OCI-LY1 (cell line): ENCODE data around the gene SLC22A15.

Source experiments
- H2AFZ ChIP-seq: fragments of 200-600 bp; sonication (generic), shearing (Covaris generic); 2 replicates; pipeline ENCODE4 v1.6.0; 2014; ENCODE audit warnings: antibody characterized with exemption, mild to moderate bottlenecking, low read length
- H3F3A ChIP-seq: fragments of 200-600 bp; sonication (generic), shearing (Covaris generic); 2 replicates; pipeline ENCODE4 v1.6.0; 2014; ENCODE audit warnings: mild to moderate bottlenecking, antibody characterized with exemption, low read length, moderate library complexity; ENCODE audit not compliant: insufficient read depth
- H3K27ac ChIP-seq: fragments of 200-600 bp; sonication (generic); 2 replicates; pipeline ENCODE4 v1.5.1; 2014; ENCODE audit warnings: low read length, mixed run types, mild to moderate bottlenecking, low read depth; ENCODE audit not compliant: poor library complexity, severe bottlenecking
- H3K27me3 ChIP-seq: fragments of 200-600 bp; sonication (generic); 2 replicates; pipeline ENCODE4 v1.6.0; 2014; ENCODE audit warnings: antibody characterized with exemption, mild to moderate bottlenecking, low read length, moderate library complexity; ENCODE audit not compliant: insufficient read depth
- H3K36me3 ChIP-seq: fragments of 200-600 bp; sonication (generic); 2 replicates; pipeline ENCODE4 v1.6.1; 2014; ENCODE audit warnings: mild to moderate bottlenecking, antibody characterized with exemption, low read length, moderate library complexity, mixed read lengths; ENCODE audit not compliant: insufficient read depth
- H3K4me1 ChIP-seq: fragments of 200-600 bp; sonication (generic); 2 replicates; pipeline ENCODE4 v1.5.1; 2014; ENCODE audit warnings: mild to moderate bottlenecking, low read length, moderate library complexity; ENCODE audit not compliant: insufficient read depth, severe bottlenecking
- H3K4me2 ChIP-seq: fragments of 200-600 bp; sonication (generic), shearing (Covaris generic); 2 replicates; pipeline ENCODE4 v1.6.1; 2014; ENCODE audit warnings: low read length
- H3K4me3 ChIP-seq: fragments of 200-600 bp; sonication (generic); 2 replicates; pipeline ENCODE4 v1.5.1; 2014; ENCODE audit warnings: low read length, low read depth, mild to moderate bottlenecking, mixed read lengths; ENCODE audit not compliant: poor library complexity, severe bottlenecking
- H3K79me2 ChIP-seq: fragments of 200-600 bp; shearing (Covaris generic); 2 replicates; pipeline ENCODE4 v1.6.1; 2016; ENCODE audit warnings: mixed run types, low read length, mixed read lengths; ENCODE audit not compliant: insufficient read depth
- H3K9ac ChIP-seq: fragments of 200-600 bp; sonication (generic), shearing (Covaris generic); 2 replicates; pipeline ENCODE4 v1.6.1; 2014; ENCODE audit warnings: mild to moderate bottlenecking, low read length, mixed read lengths
- H3K9me2 ChIP-seq: fragments of 200-600 bp; sonication (generic), shearing (Covaris generic); 2 replicates; pipeline ENCODE4 v1.6.1; 2014; ENCODE audit warnings: low read depth, mild to moderate bottlenecking, low read length, mixed read lengths
- H3K9me3 ChIP-seq: fragments of 200-600 bp; shearing (Covaris generic); 2 replicates; pipeline ENCODE4 v1.6.1; 2014; ENCODE audit warnings: low read length, mixed read lengths
- H4K20me1 ChIP-seq: fragments of 200-600 bp; sonication (generic), shearing (Covaris generic); 2 replicates; pipeline ENCODE4 v1.6.0; 2016; ENCODE audit warnings: mild to moderate bottlenecking, low read length; ENCODE audit not compliant: insufficient read depth
- CTCF ChIP-seq: fragments of 200-600 bp; sonication (generic), shearing (Covaris generic); IDR thresholded peaks from 2 replicates; pipeline ENCODE4 v1.5.1; 2017; ENCODE audit warnings: mild to moderate bottlenecking, antibody characterized with exemption, low read length, moderate library complexity, mixed read lengths
- EZH2 ChIP-seq: fragments of 200-600 bp; sonication (generic), shearing (Covaris generic); IDR thresholded peaks from 2 replicates; pipeline ENCODE4 v1.8.0; 2017; ENCODE audit warnings: borderline replicate concordance, mixed run types, mild to moderate bottlenecking, antibody characterized with exemption, low read length, moderate library complexity, mixed read lengths

The SLC22A15 gene

GRCh38 chr1:116067566-116067890 lies 91.2 kb downstream of the SLC22A15 start:
- Histone ChIP-seq H3K79me2 (no peaks in the 10 kb centered on the region), H3K4me2 (no peak overlapping the region), H3K36me3 (no peaks in the 10 kb centered on the region), H3K4me1 (no peaks in the 10 kb centered on the region), H3K9ac (no peak overlapping the region), H3K27me3 (no peaks in the 10 kb centered on the region), H4K20me1 (no peaks in the 10 kb centered on the region), H3K9me2 (no peaks in the 10 kb centered on the region), H3K4me3 (no peak overlapping the region), H3F3A (no peaks in the 10 kb centered on the region), H3K27ac (no peak overlapping the region), H3K9me3 (no peaks in the 10 kb centered on the region), H2AFZ (no peak overlapping the region)
- TF ChIP-seq CTCF (no peak), EZH2 (no peak)

GRCh38 chr1:116075575-116075974 lies 99.3 kb downstream of the SLC22A15 start:
- Histone ChIP-seq H3K4me2 (no peak overlapping the region), H3K79me2 (no peaks in the 10 kb centered on the region), H3K27ac (no peak overlapping the region)

GRCh38 chr1:116075990-116076389 lies 99.7 kb downstream of the SLC22A15 start:
- no peaks in the 10 kb centered on the region for H3F3A ChIP-seq
- TF ChIP-seq EZH2 (no peak), CTCF (no peak)
- H3K9me3 ChIP-seq: no peaks in the 10 kb centered on the region
- no peaks in the 10 kb centered on the region for H3K27me3 ChIP-seq
- no peaks in the 10 kb centered on the region for H4K20me1 ChIP-seq
- H3K9ac ChIP-seq: no peak overlapping the region
- H3K4me3 ChIP-seq: no peak overlapping the region
- H3K9me2 ChIP-seq: no peaks in the 10 kb centered on the region
- no peak overlapping the region for H2AFZ ChIP-seq
- no peak overlapping the region for H3K27ac ChIP-seq
- no peaks in the 10 kb centered on the region for H3K4me1 ChIP-seq
- H3K79me2 ChIP-seq: no peaks in the 10 kb centered on the region
- H3K4me2 ChIP-seq: no peak overlapping the region
- H3K36me3 ChIP-seq: no peaks in the 10 kb centered on the region

More at GRCh38 chr1:116075575-116075974, 99.3 kb downstream of the SLC22A15 start:
- Histone ChIP-seq H3K9ac (no peak overlapping the region), H3K36me3 (no peaks in the 10 kb centered on the region), H3K9me3 (no peaks in the 10 kb centered on the region), H4K20me1 (no peaks in the 10 kb centered on the region), H2AFZ (no peak overlapping the region), H3F3A (no peaks in the 10 kb centered on the region), H3K27me3 (no peaks in the 10 kb centered on the region), H3K4me3 (no peak overlapping the region), H3K9me2 (no peaks in the 10 kb centered on the region), H3K4me1 (no peaks in the 10 kb centered on the region)
- no peak for TF ChIP-seq EZH2
- TF ChIP-seq CTCF: no peak
